GM23248 (cell line): Measurements from ENCODE around the gene MRPL57. TPM values are rescaled to one million over a fixed set of nuclear protein-coding genes. Genes with fewer than 3 reads are reported as not detected.
"Not testable (repeated sequence)": the region's sequence is repeated elsewhere in the genome, so short reads cannot be mapped to it uniquely, and the experiment has no call there.

Experiments
- DNase-seq: peaks from one replicate; pipeline ENCODE4 v3.0.0-alpha.2; 2015
- H2AFZ ChIP-seq: fragments of 200-600 bp; sonication (generic); 2 replicates; pipeline ENCODE4 v1.6.1; 2016; ENCODE audit warnings: antibody characterized with exemption
- H3F3A ChIP-seq: fragments of 200-600 bp; sonication (generic); 2 replicates; pipeline ENCODE4 v1.6.1; 2016; ENCODE audit warnings: mild to moderate bottlenecking, antibody characterized with exemption, mixed run types; ENCODE audit not compliant: insufficient read depth
- H3K27ac ChIP-seq: fragments of 200-600 bp; sonication (generic); 2 replicates; pipeline ENCODE4 v1.5.1; 2016; ENCODE audit warnings: mild to moderate bottlenecking
- H3K27me3 ChIP-seq: fragments of 200-600 bp; sonication (generic); replicated peaks from 2 replicates; pipeline ENCODE4 v1.6.1; 2016; ENCODE audit warnings: mild to moderate bottlenecking; ENCODE audit not compliant: insufficient read depth
- H3K36me3 ChIP-seq: fragments of 200-600 bp; sonication (generic); 2 replicates; pipeline ENCODE4 v1.6.1; 2016; ENCODE audit warnings: low read depth, mild to moderate bottlenecking
- H3K4me1 ChIP-seq: fragments of 200-600 bp; sonication (generic); 2 replicates; pipeline ENCODE4 v1.6.1; 2016; ENCODE audit warnings: mild to moderate bottlenecking; ENCODE audit not compliant: insufficient read depth
- H3K4me2 ChIP-seq: fragments of 200-600 bp; sonication (generic); one replicate; pipeline ENCODE4 v1.6.1; 2016; ENCODE audit warnings: mild to moderate bottlenecking; ENCODE audit not compliant: unreplicated experiment
- H3K4me3 ChIP-seq: fragments of 200-600 bp; sonication (generic); 2 replicates; pipeline ENCODE4 v1.5.1; 2016; ENCODE audit warnings: mild to moderate bottlenecking
- H3K79me2 ChIP-seq: fragments of 200-600 bp; sonication (generic); 2 replicates; pipeline ENCODE4 v1.6.1; 2016; ENCODE audit warnings: mild to moderate bottlenecking; ENCODE audit not compliant: insufficient read depth
- H3K9ac ChIP-seq: fragments of 200-600 bp; sonication (generic); 2 replicates; pipeline ENCODE4 v1.6.1; 2016; ENCODE audit warnings: mild to moderate bottlenecking
- H3K9me2 ChIP-seq: fragments of 200-600 bp; sonication (generic); 2 replicates; pipeline ENCODE4 v1.6.1; 2016; ENCODE audit warnings: mixed run types, mild to moderate bottlenecking, moderate library complexity; ENCODE audit not compliant: insufficient read depth
- H3K9me3 ChIP-seq: fragments of 200-600 bp; sonication (generic); one replicate; pipeline ENCODE4 v1.6.1; 2017; ENCODE audit warnings: low read depth
- H4K20me1 ChIP-seq: fragments of 200-600 bp; sonication (generic); 2 replicates; pipeline ENCODE4 v1.6.0; 2016; ENCODE audit not compliant: insufficient read depth
- EZH2 ChIP-seq: fragments of 200-600 bp; sonication (generic); IDR thresholded peaks from 2 replicates; pipeline ENCODE4 v1.6.1; 2018; ENCODE audit warnings: antibody characterized with exemption, mild to moderate bottlenecking; ENCODE audit not compliant: insufficient read depth, poor library complexity, severe bottlenecking
- EZH2phosphoT487 ChIP-seq: fragments of 200-600 bp; sonication (generic); IDR thresholded peaks from 2 replicates; pipeline ENCODE4 v1.6.1; 2018; ENCODE audit warnings: antibody characterized with exemption, moderate library complexity, mild to moderate bottlenecking, low read depth; ENCODE audit not compliant: insufficient read depth
- WGBS, 2 experiments: methylation state at CpG; one replicate each; pipeline ENCODE4 v1.1.6; 2015 to 2017; ENCODE audit warnings: low lambda C conversion rate in 2 of 2, low coverage in 1 of 2; ENCODE audit errors: missing lambda C conversion rate in 2 of 2; 5-methylcytosine and 5-hydroxymethylcytosine counted together
- in situ Hi-C: fragments of 300-500 bp; cut with MboI; formaldehyde crosslinking; loops from 2 replicates; pipeline ENCODE4 v1.15.0; 2020
- polyA plus RNA-seq: library from polyadenylated mRNA; unstranded; fragments of >200 nt; fragmentation: Nextera tagmentation; extraction: Ambion mirVana; gene quantifications from 2 replicates; pipeline ENCODE4 v1.2.1, GENCODE V29; 2016
- total RNA-seq: library from RNA; depleted of rRNA; stranded (reverse); fragments of >200 nt; shearing (Covaris generic); gene quantifications from 2 replicates; pipeline ENCODE4 v1.2.3, GENCODE V29; 2014

The MRPL57 gene
- total and polyA plus RNA-seq, 2 experiments from 2014 or later: 20.5 to 43.4 TPM

- no peaks in the 10 kb centered on the region for H3K9me2 ChIP-seq
- H3K36me3 ChIP-seq: no peaks in the 10 kb centered on the region
- TF ChIP-seq EZH2phosphoT487: no peak
- no peak for TF ChIP-seq EZH2
- H3K27ac ChIP-seq: no peak overlapping the region
- H3K27me3 ChIP-seq: peaks cover 27% of the 10 kb centered on the region
- in situ Hi-C loops: no loop called here
- WGBS, 2 experiments: 1 to 3% methylated on average over 13 of the region's 13 CpGs
- no peaks in the 10 kb centered on the region for H3F3A ChIP-seq
- H3K9ac ChIP-seq: no peak overlapping the region
- H3K4me1 ChIP-seq: no peaks in the 10 kb centered on the region
- no peaks in the 10 kb centered on the region for H3K79me2 ChIP-seq
- H3K4me2 ChIP-seq: peak overlapping the region; percentile 50
- peak overlapping the region; percentile 60 for H2AFZ ChIP-seq
- H3K9me3 ChIP-seq: no peaks in the 10 kb centered on the region
- H4K20me1 ChIP-seq: no peaks in the 10 kb centered on the region
- DNase-seq: peak; percentile 16
- H3K4me3 ChIP-seq: peak overlapping the region; percentile 50
Measured at GRCh38 chr13:21216332-21216731, 39.9 kb downstream of the MRPL57 start.

- no peaks in the 10 kb centered on the region for H3K79me2 ChIP-seq
- H4K20me1 ChIP-seq: no peaks in the 10 kb centered on the region
- H3K27ac ChIP-seq: no peak overlapping the region
- H3K9ac ChIP-seq: no peak overlapping the region
- H3F3A ChIP-seq: no peaks in the 10 kb centered on the region
- H3K27me3 ChIP-seq: peaks cover 27% of the 10 kb centered on the region
- no peak overlapping the region for H2AFZ ChIP-seq
- H3K4me3 ChIP-seq: no peak overlapping the region
- in situ Hi-C loops: no loop called here
- DNase-seq: no peak
- H3K9me3 ChIP-seq: no peaks in the 10 kb centered on the region
- TF ChIP-seq EZH2phosphoT487 (no peak), EZH2 (no peak)
- no peak overlapping the region for H3K4me2 ChIP-seq
- H3K4me1 ChIP-seq: no peaks in the 10 kb centered on the region
- WGBS, 2 experiments: 31 to 36% methylated on average over 7 of the region's 7 CpGs
- no peaks in the 10 kb centered on the region for H3K9me2 ChIP-seq
- no peaks in the 10 kb centered on the region for H3K36me3 ChIP-seq
Measured at GRCh38 chr13:21218351-21219035, 42.0 kb downstream of the MRPL57 start.

GRCh38 chr13:21219036-21219381 is 42.6 kb downstream of the MRPL57 start:
- H4K20me1 ChIP-seq: no peaks in the 10 kb centered on the region
- H3K27ac ChIP-seq: no peak overlapping the region
- no peaks in the 10 kb centered on the region for H3K9me2 ChIP-seq
- TF ChIP-seq EZH2phosphoT487: no peak
- no peak for TF ChIP-seq EZH2
- in situ Hi-C loops: no loop called here
- H3F3A ChIP-seq: no peaks in the 10 kb centered on the region
- no peak overlapping the region for H2AFZ ChIP-seq
- H3K4me1 ChIP-seq: no peaks in the 10 kb centered on the region
- H3K9ac ChIP-seq: no peak overlapping the region
- H3K27me3 ChIP-seq: peaks cover 22% of the 10 kb centered on the region
- DNase-seq: no peak
- no peaks in the 10 kb centered on the region for H3K36me3 ChIP-seq
- H3K4me3 ChIP-seq: no peak overlapping the region
- H3K4me2 ChIP-seq: no peak overlapping the region
- no peaks in the 10 kb centered on the region for H3K79me2 ChIP-seq
- 68 to 73% methylated on average over 3 of the region's 3 CpGs for WGBS, 2 experiments
- H3K9me3 ChIP-seq: no peaks in the 10 kb centered on the region

- H3K9ac ChIP-seq, H2AFZ ChIP-seq, H3K9me3 ChIP-seq, H3K4me2 ChIP-seq, H3K27ac ChIP-seq, H3K4me1 ChIP-seq, H3F3A ChIP-seq, H3K79me2 ChIP-seq, H3K4me3 ChIP-seq, DNase-seq, in situ Hi-C loops, H3K36me3 ChIP-seq, H4K20me1 ChIP-seq, H3K9me2 ChIP-seq: not testable (repeated sequence)
- WGBS, 2 experiments: 38 to 45% methylated on average over 3 of the region's 3 CpGs
- H3K27me3 ChIP-seq: peaks cover 20% of the 10 kb centered on the region
Measured at GRCh38 chr13:21219716-21220115, 43.3 kb downstream of the MRPL57 start.

GRCh38 chr13:21221268-21221667 is 44.8 kb downstream of the MRPL57 start:
- Histone ChIP-seq H3K9ac (no peak overlapping the region), H3K4me3 (no peak overlapping the region), H3K9me2 (no peaks in the 10 kb centered on the region), H3K27me3 (peaks cover 15% of the 10 kb centered on the region; the same call in 1 of the 2 replicates), H3K9me3 (no peaks in the 10 kb centered on the region), H3K36me3 (no peaks in the 10 kb centered on the region), H3K79me2 (no peaks in the 10 kb centered on the region), H3F3A (no peaks in the 10 kb centered on the region), H4K20me1 (no peaks in the 10 kb centered on the region), H3K4me1 (no peaks in the 10 kb centered on the region), H2AFZ (no peak overlapping the region), H3K27ac (no peak overlapping the region), H3K4me2 (no peak overlapping the region)
- no peak for TF ChIP-seq EZH2phosphoT487
- no peak for TF ChIP-seq EZH2
- no peak for DNase-seq
- in situ Hi-C loops: no loop called here
